ENCODE measurements around the gene VSIG10L.

Gene VSIG10L

DNA sequence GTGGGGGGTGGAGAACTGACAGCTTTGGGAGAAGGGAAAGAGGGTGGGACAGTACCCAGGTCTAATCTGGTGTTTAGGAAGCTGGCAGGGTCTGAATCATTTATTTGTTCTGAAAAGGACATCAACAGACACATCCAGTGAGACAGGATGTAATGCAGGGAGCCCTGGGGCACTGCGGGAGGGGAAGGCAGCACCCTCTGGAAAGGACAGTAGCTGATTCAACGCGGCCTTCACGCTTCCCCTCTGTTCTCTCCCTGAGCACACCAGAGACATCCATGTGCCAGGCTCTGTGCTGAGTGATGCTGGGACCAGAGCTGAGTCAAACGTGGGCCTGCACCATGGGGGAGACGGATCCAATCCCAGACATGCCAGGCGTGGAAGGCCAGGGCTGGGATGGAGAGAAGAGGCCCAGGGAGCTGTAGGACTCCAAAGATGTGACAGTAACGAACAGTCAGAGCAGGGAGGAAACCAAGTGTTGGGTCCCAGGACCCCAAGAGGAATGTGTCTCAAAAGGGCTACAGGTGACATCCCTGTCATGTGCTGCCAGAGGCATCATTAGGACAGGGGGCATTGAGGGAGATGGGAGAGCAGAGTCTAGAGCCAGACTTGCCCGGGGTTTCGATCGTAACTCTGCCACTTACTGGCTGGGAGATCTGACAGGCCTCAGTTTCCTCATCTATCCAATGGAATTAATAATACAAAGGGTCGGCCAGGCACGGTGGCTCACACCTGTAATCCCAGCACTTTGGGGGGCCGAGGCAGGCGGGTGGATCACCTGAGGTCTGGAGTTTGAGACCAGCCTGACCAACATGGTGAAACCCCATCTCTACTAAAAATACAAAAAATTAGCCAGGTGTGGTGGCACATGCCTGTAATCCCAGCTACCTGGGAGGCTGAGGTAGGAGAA is 22.5 kb upstream of the VSIG10L start:
- H3K27ac ChIP-seq (ENCODE audit: low read depth, low read length, severe bottlenecking) = no peak overlapping the region
- no peaks in the 10 kb centered on the region for H3K36me3 ChIP-seq (ENCODE audit: control insufficient read depth, insufficient read depth, low read length)
- 80 to 81% methylated on average over 15 of the region's 15 CpGs for WGBS, 2 experiments (ENCODE audit: insufficient coverage in 2 of 2)
- H3K4me1 ChIP-seq (ENCODE audit: control insufficient read depth, insufficient read depth, low read length, poor library complexity, severe bottlenecking) = peaks cover 39% of the 10 kb centered on the region
- H3K9me3 ChIP-seq (ENCODE audit: control insufficient read depth, low read length) = no peaks in the 10 kb centered on the region
- H3K4me3 ChIP-seq (ENCODE audit: extremely low read depth, insufficient read depth, low read length, poor library complexity, severe bottlenecking) = no peak overlapping the region

DNA sequence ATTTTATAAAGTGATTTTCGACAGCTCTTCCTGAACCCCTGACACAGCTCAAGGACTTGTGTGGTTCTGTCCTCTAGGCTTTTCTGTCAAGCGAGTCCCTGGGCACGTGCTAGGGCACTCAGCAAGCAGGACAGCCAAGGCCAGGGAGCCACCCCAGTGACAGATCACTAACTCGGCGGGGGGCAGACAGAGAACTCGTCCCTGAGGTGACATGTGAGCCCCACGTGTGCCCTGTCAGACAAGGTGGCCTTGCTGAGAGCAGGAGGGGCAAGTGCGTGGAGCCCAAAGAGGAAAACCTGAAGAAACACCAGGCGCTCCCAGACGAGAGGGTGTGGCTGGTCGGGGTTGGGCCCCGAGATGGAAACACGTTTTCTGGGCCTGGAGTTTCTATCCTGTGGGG is 19.3 kb upstream of the VSIG10L start:
- Histone ChIP-seq H3K4me1 (ENCODE audit: control insufficient read depth, insufficient read depth, low read length, poor library complexity, severe bottlenecking) (peaks cover 34% of the 10 kb centered on the region), H3K9me3 (ENCODE audit: control insufficient read depth, low read length) (no peaks in the 10 kb centered on the region), H3K36me3 (ENCODE audit: control insufficient read depth, insufficient read depth, low read length) (no peaks in the 10 kb centered on the region), H3K4me3 (ENCODE audit: extremely low read depth, insufficient read depth, low read length, poor library complexity, severe bottlenecking) (no peak overlapping the region), H3K27ac (ENCODE audit: low read depth, low read length, severe bottlenecking) (no peak overlapping the region)
- WGBS, 2 experiments (ENCODE audit: insufficient coverage in 2 of 2) = 87 to 95% methylated on average over 12 to 13 of the region's 13 CpGs

DNA sequence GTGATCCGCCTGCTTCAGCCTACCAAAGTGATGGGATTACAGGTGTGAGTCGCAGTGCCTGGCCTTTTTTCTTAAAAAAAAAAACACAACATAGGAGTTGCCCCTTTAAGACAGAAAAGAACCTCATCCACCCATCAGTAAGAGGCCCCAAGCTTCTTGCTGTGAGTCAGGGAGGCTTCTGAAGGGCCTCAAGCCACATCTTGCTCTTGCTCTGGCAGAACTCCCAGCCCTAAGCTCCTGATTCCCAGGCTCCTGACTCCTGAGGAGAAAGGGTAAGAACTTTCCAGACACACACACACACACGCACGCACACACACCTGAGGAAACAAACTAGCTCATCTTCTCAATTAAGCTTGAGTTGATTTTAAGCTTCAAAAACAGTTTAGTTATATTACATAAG is 17.4 kb upstream of the VSIG10L start:
- no peak overlapping the region for H3K4me3 ChIP-seq (ENCODE audit: extremely low read depth, insufficient read depth, low read length, poor library complexity, severe bottlenecking)
- H3K4me1 ChIP-seq (ENCODE audit: control insufficient read depth, insufficient read depth, low read length, poor library complexity, severe bottlenecking) = peaks cover 26% of the 10 kb centered on the region
- no peak overlapping the region for H3K27ac ChIP-seq (ENCODE audit: low read depth, low read length, severe bottlenecking)
- 90 to 100% methylated on average over 2 of the region's 4 CpGs for WGBS, 2 experiments (ENCODE audit: insufficient coverage in 2 of 2)
- H3K9me3 ChIP-seq (ENCODE audit: control insufficient read depth, low read length) = no peaks in the 10 kb centered on the region
- no peaks in the 10 kb centered on the region for H3K36me3 ChIP-seq (ENCODE audit: control insufficient read depth, insufficient read depth, low read length)

DNA sequence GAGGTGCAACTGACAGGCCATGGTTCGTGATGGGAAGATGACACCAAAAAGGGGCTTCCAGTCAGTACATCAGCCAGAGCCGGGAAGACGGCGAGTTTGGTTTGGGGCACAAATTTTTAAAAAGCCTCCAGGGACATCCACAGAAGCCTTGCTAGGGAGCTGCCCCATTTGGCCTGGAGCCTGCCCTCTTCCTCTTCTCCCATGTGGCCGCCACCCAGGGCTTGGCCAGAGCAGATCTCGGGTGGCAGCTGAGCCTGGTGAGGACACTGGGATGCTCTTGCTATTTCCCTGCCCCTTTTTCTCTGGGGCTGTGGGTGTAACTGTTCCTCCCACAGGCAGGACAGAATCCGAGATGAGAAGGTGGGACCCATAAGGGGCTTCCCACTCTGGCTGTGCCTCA is 16.0 kb upstream of the VSIG10L start:
- Histone ChIP-seq H3K27ac (ENCODE audit: low read depth, low read length, severe bottlenecking) (no peak overlapping the region), H3K4me3 (ENCODE audit: extremely low read depth, insufficient read depth, low read length, poor library complexity, severe bottlenecking) (no peak overlapping the region), H3K9me3 (ENCODE audit: control insufficient read depth, low read length) (no peaks in the 10 kb centered on the region), H3K36me3 (ENCODE audit: control insufficient read depth, insufficient read depth, low read length) (no peaks in the 10 kb centered on the region), H3K4me1 (ENCODE audit: control insufficient read depth, insufficient read depth, low read length, poor library complexity, severe bottlenecking) (peaks cover 20% of the 10 kb centered on the region)
- 94 to 97% methylated on average over 5 to 6 of the region's 7 CpGs for WGBS, 2 experiments (ENCODE audit: insufficient coverage in 2 of 2)

DNA sequence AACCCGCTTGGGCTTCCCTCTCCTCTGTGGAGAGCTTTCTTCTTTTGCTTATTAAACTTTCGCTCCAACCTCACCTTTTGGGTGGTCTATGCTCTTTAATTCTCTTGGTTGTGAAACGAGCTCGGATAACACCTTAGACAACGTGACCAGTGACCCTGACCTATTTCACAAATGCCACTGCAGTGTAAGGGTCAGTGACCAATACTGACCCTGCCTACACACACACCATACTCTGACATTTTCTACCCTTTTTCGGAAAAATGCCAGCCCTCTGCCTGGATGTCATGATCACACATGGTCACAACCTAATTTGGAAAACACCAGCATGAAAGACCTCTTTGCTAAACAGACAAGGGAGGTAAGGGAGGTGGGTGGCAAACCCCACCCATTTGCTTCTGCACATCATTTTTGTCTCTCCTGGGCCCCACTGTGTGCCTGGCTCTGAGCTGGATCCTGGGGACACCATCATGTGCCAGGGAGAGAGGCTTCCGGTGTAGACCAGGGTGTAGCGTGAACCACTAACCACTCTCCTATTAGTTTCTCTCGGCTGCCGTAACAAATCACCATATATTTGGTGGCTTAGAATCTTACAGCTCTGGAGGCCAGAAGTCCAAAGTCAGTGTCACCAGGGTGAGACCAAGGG is 14.3 kb upstream of the VSIG10L start:
- WGBS, 2 experiments (ENCODE audit: insufficient coverage in 2 of 2) = 90 to 97% methylated on average over 5 of the region's 10 CpGs

DNA sequence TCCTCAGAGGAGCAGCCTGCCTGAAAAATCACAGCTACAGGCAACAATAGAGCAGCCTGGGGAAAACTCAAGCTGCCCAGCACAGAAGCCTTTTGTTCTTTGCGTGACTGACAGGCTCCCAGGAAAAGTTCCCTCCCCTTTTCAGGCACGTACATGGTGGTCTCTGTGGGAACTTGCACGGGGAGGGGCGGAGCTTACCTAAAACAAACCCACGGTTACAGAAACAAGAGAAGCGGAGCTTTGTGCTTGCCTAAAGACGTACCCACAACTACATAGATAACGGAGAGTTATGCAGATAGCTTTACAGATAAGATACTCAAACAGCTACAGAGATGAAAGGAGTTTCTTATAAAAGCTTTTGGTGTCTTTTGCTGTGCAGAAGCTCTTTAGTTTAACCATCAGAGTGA is 12.8 kb upstream of the VSIG10L start:
- H3K4me3 ChIP-seq (ENCODE audit: extremely low read depth, insufficient read depth, low read length, poor library complexity, severe bottlenecking) = no peak overlapping the region
- WGBS, 2 experiments (ENCODE audit: insufficient coverage in 2 of 2) = 0% methylated on average over 2 of the region's 8 CpGs; no CpG with 5 or more reads in 1 of the 2 experiments

More for the DNA sequence above, 14.3 kb upstream of the VSIG10L start:
- Histone ChIP-seq H3K4me3 (ENCODE audit: extremely low read depth, insufficient read depth, low read length, poor library complexity, severe bottlenecking) (no peak overlapping the region), H3K36me3 (ENCODE audit: control insufficient read depth, insufficient read depth, low read length) (peaks cover under 1% of the 10 kb centered on the region), H3K27ac (ENCODE audit: low read depth, low read length, severe bottlenecking) (no peak overlapping the region), H3K9me3 (ENCODE audit: control insufficient read depth, low read length) (no peaks in the 10 kb centered on the region), H3K4me1 (ENCODE audit: control insufficient read depth, insufficient read depth, low read length, poor library complexity, severe bottlenecking) (peaks cover 12% of the 10 kb centered on the region)

DNA sequence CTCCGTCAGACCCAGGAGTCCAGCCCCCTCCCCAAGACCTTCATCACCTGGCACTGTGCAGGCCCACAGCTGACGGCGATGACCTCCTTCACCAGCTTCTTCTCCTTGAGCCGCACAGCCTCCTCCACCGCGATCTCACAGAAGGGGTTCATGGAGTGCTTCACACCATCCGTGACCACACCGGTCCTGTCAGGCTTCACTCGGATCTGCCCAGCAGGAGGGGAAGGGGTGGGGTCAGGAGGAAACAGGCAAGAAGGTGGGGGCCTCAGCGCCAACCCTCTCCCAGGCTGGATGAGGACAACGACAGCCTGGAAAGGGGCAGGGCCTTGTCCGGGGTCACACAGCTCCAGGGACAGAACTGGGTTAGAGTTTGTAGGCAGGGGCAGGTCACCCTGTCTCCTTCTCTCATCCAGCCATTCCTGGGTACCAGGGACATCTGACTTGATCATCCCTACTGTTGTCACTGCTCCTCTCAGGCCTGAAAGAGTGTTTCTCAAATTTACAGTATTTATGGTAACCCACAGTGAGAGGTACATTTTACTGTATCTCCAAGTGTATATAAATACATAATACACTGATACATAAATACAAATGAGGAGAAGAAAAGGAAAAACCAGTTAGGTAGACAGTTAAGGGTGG is 12.3 kb upstream of the VSIG10L start:
- H3K27ac ChIP-seq (ENCODE audit: low read depth, low read length, severe bottlenecking) = peak overlapping the region; percentile 92
- H3K4me3 ChIP-seq (ENCODE audit: extremely low read depth, insufficient read depth, low read length, poor library complexity, severe bottlenecking) = no peak overlapping the region
- H3K4me1 ChIP-seq (ENCODE audit: control insufficient read depth, insufficient read depth, low read length, poor library complexity, severe bottlenecking) = peaks cover 13% of the 10 kb centered on the region
- peaks cover 6% of the 10 kb centered on the region for H3K36me3 ChIP-seq (ENCODE audit: control insufficient read depth, insufficient read depth, low read length)
- WGBS, 2 experiments (ENCODE audit: insufficient coverage in 2 of 2) = 65 to 69% methylated on average over 6 to 8 of the region's 12 CpGs
- no peaks in the 10 kb centered on the region for H3K9me3 ChIP-seq (ENCODE audit: control insufficient read depth, low read length)

More for the DNA sequence above, 12.8 kb upstream of the VSIG10L start:
- H3K4me1 ChIP-seq (ENCODE audit: control insufficient read depth, insufficient read depth, low read length, poor library complexity, severe bottlenecking) = peaks cover 16% of the 10 kb centered on the region
- H3K36me3 ChIP-seq (ENCODE audit: control insufficient read depth, insufficient read depth, low read length) = peaks cover 6% of the 10 kb centered on the region
- no peaks in the 10 kb centered on the region for H3K9me3 ChIP-seq (ENCODE audit: control insufficient read depth, low read length)
- H3K27ac ChIP-seq (ENCODE audit: low read depth, low read length, severe bottlenecking) = peak overlapping the region; percentile 92

DNA sequence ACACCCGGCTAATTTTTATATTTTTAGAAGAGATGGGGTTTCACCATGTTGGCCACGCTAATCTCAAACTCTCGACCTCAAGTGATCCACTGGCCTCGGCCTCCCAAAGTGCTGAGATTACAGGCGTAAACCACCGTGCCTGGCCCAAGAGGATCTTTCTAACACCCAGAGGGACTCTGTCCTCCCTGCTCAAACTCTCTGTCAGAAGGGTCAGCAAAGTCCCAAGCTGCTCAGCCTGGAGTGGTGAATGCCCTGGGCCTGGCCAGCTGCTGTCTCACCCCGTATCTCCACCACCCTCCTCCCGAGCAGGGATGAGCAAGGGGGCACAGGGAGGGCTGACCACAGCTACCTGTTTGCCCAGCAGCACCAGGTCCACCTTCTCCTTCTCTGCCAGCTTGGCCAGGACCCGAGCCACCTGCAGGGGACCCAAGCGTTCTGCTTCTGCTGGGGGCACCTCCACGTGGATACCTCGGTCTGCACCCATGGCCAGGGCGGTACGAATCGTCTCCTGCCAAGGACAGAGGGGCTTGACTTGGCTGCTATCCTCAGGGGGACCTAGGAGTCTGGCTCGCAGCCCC is 10.9 kb upstream of the VSIG10L start:
- Histone ChIP-seq H3K4me3 (ENCODE audit: extremely low read depth, insufficient read depth, low read length, poor library complexity, severe bottlenecking) (no peak overlapping the region), H3K9me3 (ENCODE audit: control insufficient read depth, low read length) (no peaks in the 10 kb centered on the region), H3K36me3 (ENCODE audit: control insufficient read depth, insufficient read depth, low read length) (peaks cover 6% of the 10 kb centered on the region), H3K4me1 (ENCODE audit: control insufficient read depth, insufficient read depth, low read length, poor library complexity, severe bottlenecking) (peaks cover 10% of the 10 kb centered on the region), H3K27ac (ENCODE audit: low read depth, low read length, severe bottlenecking) (no peak overlapping the region)
- whole genome bisulfite sequencing, 2 experiments (ENCODE audit: insufficient coverage in 2 of 2) = 90 to 95% methylated on average over 14 to 15 of the region's 16 CpGs

DNA sequence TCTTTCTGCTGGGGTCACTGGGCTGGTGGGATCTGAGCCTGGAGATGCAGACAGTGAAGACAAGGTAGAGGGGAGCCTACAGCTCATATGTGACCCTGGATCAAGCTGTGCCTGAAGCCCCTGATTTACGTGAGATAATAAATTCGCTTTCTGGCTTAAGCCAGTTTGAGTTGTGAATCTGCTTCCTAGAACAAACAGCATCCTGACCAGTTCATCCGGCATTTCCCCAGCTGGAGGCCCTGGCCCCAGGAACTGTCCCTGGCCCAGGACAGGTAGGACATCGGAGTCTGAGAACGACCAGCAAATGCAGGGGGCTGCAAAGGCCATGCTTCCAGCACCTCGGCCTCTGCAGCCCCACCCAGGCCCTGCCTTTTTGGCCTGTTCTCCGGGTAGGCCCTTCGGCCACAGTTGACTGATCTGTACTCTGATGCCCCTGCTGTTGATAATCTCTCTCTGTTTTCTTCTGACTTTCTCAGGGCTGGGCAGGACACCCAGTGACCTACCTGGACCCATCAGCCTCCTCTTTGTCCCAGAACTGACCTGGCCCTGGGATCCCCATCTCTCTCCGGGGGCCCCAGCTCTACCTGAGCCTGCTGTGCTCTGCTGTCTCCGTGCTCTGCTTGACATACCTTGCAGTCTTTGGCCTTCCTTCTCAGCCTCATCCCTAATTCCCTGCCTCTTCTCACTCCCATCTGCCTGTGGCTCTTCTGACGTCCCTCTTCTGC is 9.5 kb upstream of the VSIG10L start:
- Histone ChIP-seq H3K27ac (ENCODE audit: low read depth, low read length, severe bottlenecking) (peak overlapping the region; percentile 41), H3K36me3 (ENCODE audit: control insufficient read depth, insufficient read depth, low read length) (peaks cover 6% of the 10 kb centered on the region), H3K4me1 (ENCODE audit: control insufficient read depth, insufficient read depth, low read length, poor library complexity, severe bottlenecking) (peaks cover 10% of the 10 kb centered on the region), H3K4me3 (ENCODE audit: extremely low read depth, insufficient read depth, low read length, poor library complexity, severe bottlenecking) (no peak overlapping the region), H3K9me3 (ENCODE audit: control insufficient read depth, low read length) (no peaks in the 10 kb centered on the region)
- WGBS, 2 experiments (ENCODE audit: insufficient coverage in 2 of 2) = 91 to 94% methylated on average over 11 of the region's 11 CpGs

Measured in mesodermal cell (in vitro differentiated cells).